ENCODE measurements around the gene SPIRE2. TPM values are rescaled to one million over a fixed set of nuclear protein-coding genes. Genes with fewer than 3 reads are reported as not detected.

The SPIRE2 gene
- total and polyA plus RNA-seq, 2 donors (not counting 1 experiment from before 2014, with no cell fraction given) = 0.59 to 3.8 TPM

GRCh38 chr16:89893642-89894548 lies 65.6 kb downstream of the SPIRE2 start:
- Histone ChIP-seq H3K9me3 (ENCODE audit: control insufficient read depth, insufficient read depth, low read depth, low read length) (no peaks in the 10 kb centered on the region), H3K36me3 (ENCODE audit: control insufficient read depth, insufficient read depth, low read length) (peaks cover 42% of the 10 kb centered on the region), H3K4me3 (replicated peaks in 1 of 4; ENCODE audit: control extremely low read depth in 1 of 4, insufficient read depth in 1 of 4, low read depth in 3 of 4, low read length in 4 of 4) (no peak overlapping the region), H3K79me2 (ENCODE audit: control insufficient read depth, insufficient read depth, low read length) (no peaks in the 10 kb centered on the region), H3K4me1 (ENCODE audit: control insufficient read depth, extremely low read depth, insufficient read depth, low read length) (no peaks in the 10 kb centered on the region), H2AFZ (ENCODE audit: low read length) (no peak overlapping the region), H4K20me1 (ENCODE audit: control insufficient read depth, extremely low read depth, insufficient read depth, low read length) (no peaks in the 10 kb centered on the region), H3K27me3 (ENCODE audit: control insufficient read depth, insufficient read depth, low read length) (no peaks in the 10 kb centered on the region), H3K4me2 (ENCODE audit: extremely low read depth, insufficient read depth, low read length) (no peak overlapping the region), H3K9ac (ENCODE audit: insufficient read depth, low read length) (no peak overlapping the region), H3K27ac (ENCODE audit: insufficient read depth, low read length) (no peak overlapping the region)
- TF ChIP-seq CTCF (conservative IDR thresholded peaks at IDR 0.05 in 1 of 2, IDR thresholded peaks at IDR 0.05 in 1 of 2; ENCODE audit: low read depth in 1 of 2, low read length in 2 of 2) (no peak), EZH2 (IDR thresholded peaks at IDR 0.05; ENCODE audit: low read length, missing control alignments) (no peak)
- DNase-seq (ENCODE audit: low read depth in 2 of 2) = no peak

- Histone ChIP-seq H2AFZ (ENCODE audit: low read length) (no peak overlapping the region), H3K27ac (ENCODE audit: insufficient read depth, low read length) (no peak overlapping the region), H3K27me3 (ENCODE audit: control insufficient read depth, insufficient read depth, low read length) (no peaks in the 10 kb centered on the region), H3K4me2 (ENCODE audit: extremely low read depth, insufficient read depth, low read length) (no peak overlapping the region), H3K4me1 (ENCODE audit: control insufficient read depth, extremely low read depth, insufficient read depth, low read length) (no peaks in the 10 kb centered on the region), H3K79me2 (ENCODE audit: control insufficient read depth, insufficient read depth, low read length) (no peaks in the 10 kb centered on the region), H4K20me1 (ENCODE audit: control insufficient read depth, extremely low read depth, insufficient read depth, low read length) (no peaks in the 10 kb centered on the region), H3K9me3 (ENCODE audit: control insufficient read depth, insufficient read depth, low read depth, low read length) (no peaks in the 10 kb centered on the region), H3K9ac (ENCODE audit: insufficient read depth, low read length) (no peak overlapping the region), H3K36me3 (ENCODE audit: control insufficient read depth, insufficient read depth, low read length) (peaks cover 49% of the 10 kb centered on the region), H3K4me3 (replicated peaks in 1 of 4; ENCODE audit: control extremely low read depth in 1 of 4, insufficient read depth in 1 of 4, low read depth in 3 of 4, low read length in 4 of 4) (no peak overlapping the region)
- no peak for DNase-seq (ENCODE audit: low read depth in 2 of 2)
- no peak for TF ChIP-seq EZH2 (IDR thresholded peaks at IDR 0.05; ENCODE audit: low read length, missing control alignments)
- TF ChIP-seq CTCF (conservative IDR thresholded peaks at IDR 0.05 in 1 of 2, IDR thresholded peaks at IDR 0.05 in 1 of 2; ENCODE audit: low read depth in 1 of 2, low read length in 2 of 2) = no peak
These were observed 67.4 kb downstream of the SPIRE2 start for GRCh38 chr16:89895482-89896250.

GRCh38 chr16:89897204-89897603 lies 68.9 kb downstream of the SPIRE2 start:
- Histone ChIP-seq H3K9me3 (ENCODE audit: control insufficient read depth, insufficient read depth, low read depth, low read length) (no peaks in the 10 kb centered on the region), H3K9ac (ENCODE audit: insufficient read depth, low read length) (no peak overlapping the region), H3K27me3 (ENCODE audit: control insufficient read depth, insufficient read depth, low read length) (no peaks in the 10 kb centered on the region), H4K20me1 (ENCODE audit: control insufficient read depth, extremely low read depth, insufficient read depth, low read length) (no peaks in the 10 kb centered on the region), H2AFZ (ENCODE audit: low read length) (no peak overlapping the region), H3K79me2 (ENCODE audit: control insufficient read depth, insufficient read depth, low read length) (no peaks in the 10 kb centered on the region), H3K4me1 (ENCODE audit: control insufficient read depth, extremely low read depth, insufficient read depth, low read length) (no peaks in the 10 kb centered on the region), H3K4me3 (replicated peaks in 1 of 4; ENCODE audit: control extremely low read depth in 1 of 4, insufficient read depth in 1 of 4, low read depth in 3 of 4, low read length in 4 of 4) (no peak overlapping the region), H3K4me2 (ENCODE audit: extremely low read depth, insufficient read depth, low read length) (no peak overlapping the region), H3K36me3 (ENCODE audit: control insufficient read depth, insufficient read depth, low read length) (peaks cover 48% of the 10 kb centered on the region), H3K27ac (ENCODE audit: insufficient read depth, low read length) (no peak overlapping the region)
- no peak for TF ChIP-seq CTCF (conservative IDR thresholded peaks at IDR 0.05 in 1 of 2, IDR thresholded peaks at IDR 0.05 in 1 of 2; ENCODE audit: low read depth in 1 of 2, low read length in 2 of 2)
- TF ChIP-seq EZH2 (IDR thresholded peaks at IDR 0.05; ENCODE audit: low read length, missing control alignments) = no peak
- DNase-seq (ENCODE audit: low read depth in 2 of 2) = no peak

Measured in fibroblast of lung (primary cell).